GM21367 (cell line): ENCODE measurements around the gene TMEM43.
"Not testable (repeated sequence)": the region's sequence is repeated elsewhere in the genome, so short reads cannot be mapped to it uniquely, and the experiment has no call there.

Experiments used
- ATAC-seq: cut with Tn5 transposase; IDR thresholded peaks from one replicate; pipeline ENCODE4 v1.9.1; 2021; ENCODE audit not compliant: unreplicated experiment

The TMEM43 gene

GRCh38 chr3:14120921-14121448 is 3.9 kb upstream of the TMEM43 start:
- not testable (repeated sequence) for ATAC-seq

GRCh38 chr3:14121859-14122258 is 3.0 kb upstream of the TMEM43 start:
- ATAC-seq, result no peak

GRCh38 chr3:14122301-14122700 is 2.6 kb upstream of the TMEM43 start:
- no peak for ATAC-seq

- ATAC-seq, result no peak
Observed at GRCh38 chr3:14123308-14124222, 1.3 kb upstream of the TMEM43 start.

- peak; percentile 35 for ATAC-seq
Observed at GRCh38 chr3:14124223-14124614, 633 bp upstream of the TMEM43 start.

- ATAC-seq, result peak; percentile 8
Observed at GRCh38 chr3:14125193-14126016, 553 bp downstream of the TMEM43 start.

GRCh38 chr3:14126017-14126886 is 1.4 kb downstream of the TMEM43 start:
- ATAC-seq, result no peak

- no peak for ATAC-seq
Observed at GRCh38 chr3:14126887-14127505, 2.1 kb downstream of the TMEM43 start.

GRCh38 chr3:14127516-14128161 is 2.8 kb downstream of the TMEM43 start:
- ATAC-seq, result no peak

- ATAC-seq, result no peak
Observed at GRCh38 chr3:14128724-14129123, 3.9 kb downstream of the TMEM43 start.

GRCh38 chr3:14129296-14129695 is 4.4 kb downstream of the TMEM43 start:
- ATAC-seq, result no peak

GRCh38 chr3:14130230-14130629 is 5.4 kb downstream of the TMEM43 start:
- ATAC-seq, result no peak

- no peak for ATAC-seq
Observed at GRCh38 chr3:14130707-14131106, 5.9 kb downstream of the TMEM43 start.

- ATAC-seq, result no peak
Observed at GRCh38 chr3:14131134-14131533, 6.3 kb downstream of the TMEM43 start.

- ATAC-seq, result no peak
Observed at GRCh38 chr3:14132120-14132519, 7.3 kb downstream of the TMEM43 start.

GRCh38 chr3:14132689-14133088 is 7.8 kb downstream of the TMEM43 start:
- no peak for ATAC-seq

GRCh38 chr3:14133188-14133800 is 8.4 kb downstream of the TMEM43 start:
- ATAC-seq, result no peak

GRCh38 chr3:14133876-14134275 is 9.0 kb downstream of the TMEM43 start:
- no peak for ATAC-seq

- ATAC-seq, result no peak
Observed at GRCh38 chr3:14134291-14134690, 9.4 kb downstream of the TMEM43 start.
